Fibroblast of lung (primary cell): Measurements from ENCODE around the gene TFIP11.

ENCODE experiments used
- EZH2 ChIP-seq: IDR thresholded peaks from 2 replicates; pipeline ENCODE4 v1.5.1; 2012; ENCODE audit warnings: low read length, control low read depth, mild to moderate bottlenecking; ENCODE audit errors: missing control alignments
- TF ChIP-seq, protein P1 (sequence below), 2 donors: IDR thresholded peaks in 1 of 2; conservative IDR thresholded peaks in 1 of 2; 1 replicate in 1 of 2; 2 replicates in 1 of 2; pipeline ENCODE4 v1.5.1; 2011 to 2012; ENCODE audit warnings: low read length in 2 of 2, control low read depth in 1 of 2, inconsistent platforms in 1 of 2, low read depth in 1 of 2, mild to moderate bottlenecking in 1 of 2

- TF ChIP-seq EZH2: no peak
- TF ChIP-seq, protein P1, sequence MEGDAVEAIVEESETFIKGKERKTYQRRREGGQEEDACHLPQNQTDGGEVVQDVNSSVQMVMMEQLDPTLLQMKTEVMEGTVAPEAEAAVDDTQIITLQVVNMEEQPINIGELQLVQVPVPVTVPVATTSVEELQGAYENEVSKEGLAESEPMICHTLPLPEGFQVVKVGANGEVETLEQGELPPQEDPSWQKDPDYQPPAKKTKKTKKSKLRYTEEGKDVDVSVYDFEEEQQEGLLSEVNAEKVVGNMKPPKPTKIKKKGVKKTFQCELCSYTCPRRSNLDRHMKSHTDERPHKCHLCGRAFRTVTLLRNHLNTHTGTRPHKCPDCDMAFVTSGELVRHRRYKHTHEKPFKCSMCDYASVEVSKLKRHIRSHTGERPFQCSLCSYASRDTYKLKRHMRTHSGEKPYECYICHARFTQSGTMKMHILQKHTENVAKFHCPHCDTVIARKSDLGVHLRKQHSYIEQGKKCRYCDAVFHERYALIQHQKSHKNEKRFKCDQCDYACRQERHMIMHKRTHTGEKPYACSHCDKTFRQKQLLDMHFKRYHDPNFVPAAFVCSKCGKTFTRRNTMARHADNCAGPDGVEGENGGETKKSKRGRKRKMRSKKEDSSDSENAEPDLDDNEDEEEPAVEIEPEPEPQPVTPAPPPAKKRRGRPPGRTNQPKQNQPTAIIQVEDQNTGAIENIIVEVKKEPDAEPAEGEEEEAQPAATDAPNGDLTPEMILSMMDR (conservative IDR thresholded peaks at IDR 0.05 in 1 of 2, IDR thresholded peaks at IDR 0.05 in 1 of 2; ENCODE audit: low read depth in 1 of 2, low read length in 2 of 2): no peak
Observed at GRCh38 chr22:26492220-26492619, 20.1 kb downstream of the TFIP11 start.
